HUES64 (cell line): ENCODE results near the gene EEPD1.

ENCODE experiments used
- H3K27ac ChIP-seq: 2 replicates; pipeline ENCODE4 v1.7.0; 2013; ENCODE audit warnings: low read depth, low read length, inconsistent platforms
- H3K27me3 ChIP-seq: 2 replicates; pipeline ENCODE4 v1.6.1; 2013; ENCODE audit warnings: mild to moderate bottlenecking, low read length; ENCODE audit not compliant: insufficient read depth
- H3K36me3 ChIP-seq: 2 replicates; pipeline ENCODE4 v1.6.1; 2013; ENCODE audit warnings: mild to moderate bottlenecking, low read length; ENCODE audit not compliant: insufficient read depth
- H3K4me1 ChIP-seq: 2 replicates; pipeline ENCODE4 v1.6.1; 2013; ENCODE audit warnings: mild to moderate bottlenecking, low read length, moderate library complexity; ENCODE audit not compliant: insufficient read depth
- H3K4me3 ChIP-seq: 2 replicates; pipeline ENCODE4 v1.5.1; 2013; ENCODE audit warnings: mild to moderate bottlenecking, low read length, moderate library complexity
- H3K9ac ChIP-seq: 2 replicates; pipeline ENCODE4 v1.6.1; 2013; ENCODE audit warnings: mild to moderate bottlenecking, low read depth, low read length
- H3K9me3 ChIP-seq: 2 replicates; pipeline ENCODE4 v1.6.1; 2013; ENCODE audit warnings: low read depth, low read length; ENCODE audit not compliant: insufficient read depth
- WGBS: fragments of 150-250, 120-280 bp; methylation state at CpG from one replicate; pipeline ENCODE4 v1.1.7; 2013; ENCODE audit warnings: missing lambda C conversion rate; 5-methylcytosine and 5-hydroxymethylcytosine counted together

EEPD1 gene

DNA sequence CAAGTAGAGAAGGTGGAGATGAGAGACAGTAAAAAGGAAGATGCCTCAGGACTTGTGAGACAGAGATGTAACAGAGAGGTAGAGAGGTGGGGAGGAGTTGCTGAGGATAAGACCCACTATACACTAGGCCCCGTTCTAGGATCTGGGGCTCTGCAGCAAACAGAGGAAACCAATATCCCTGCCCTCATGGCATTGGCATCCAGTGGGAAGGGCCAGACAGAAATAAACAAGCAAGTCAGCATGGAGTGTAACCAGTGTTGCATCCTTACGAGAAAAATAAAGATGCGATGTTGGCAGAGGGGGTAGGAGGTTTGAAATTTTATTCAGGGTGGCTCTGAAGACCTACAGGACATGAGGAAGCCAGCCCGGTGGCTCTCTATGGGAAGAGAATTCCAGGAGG is 22.0 kb upstream of the EEPD1 start:
- Histone ChIP-seq H3K36me3 (no peaks in the 10 kb centered on the region), H3K27ac (no peak overlapping the region), H3K9ac (no peak overlapping the region), H3K4me1 (no peaks in the 10 kb centered on the region), H3K9me3 (no peaks in the 10 kb centered on the region), H3K27me3 (no peaks in the 10 kb centered on the region), H3K4me3 (no peak overlapping the region)
- WGBS: 90% methylated on average over 3 of the region's 4 CpGs

DNA sequence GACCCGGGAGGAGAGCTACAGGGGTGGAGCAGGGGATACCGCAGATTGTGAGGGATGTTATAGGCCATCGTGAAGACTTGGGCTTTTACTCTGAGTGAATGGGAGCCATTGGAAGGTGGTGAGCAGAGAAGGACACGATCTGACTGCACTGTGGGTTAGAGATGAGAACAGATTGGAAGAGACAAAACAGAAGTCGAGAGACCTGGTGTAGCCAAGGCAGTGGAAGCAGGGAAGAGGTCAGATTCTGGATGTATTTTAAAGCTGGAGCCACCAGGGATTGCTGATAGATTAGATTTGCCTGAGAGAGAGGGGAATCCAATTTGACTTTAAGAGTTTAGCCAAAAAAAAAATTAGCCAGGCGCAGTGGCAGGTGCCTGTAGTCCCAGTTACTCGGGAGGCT is 21.6 kb upstream of the EEPD1 start:
- Histone ChIP-seq H3K9me3 (no peaks in the 10 kb centered on the region), H3K9ac (no peak overlapping the region), H3K27ac (no peak overlapping the region), H3K36me3 (no peaks in the 10 kb centered on the region), H3K4me1 (no peaks in the 10 kb centered on the region), H3K27me3 (no peaks in the 10 kb centered on the region), H3K4me3 (no peak overlapping the region)
- WGBS: 92% methylated on average over 6 of the region's 7 CpGs

DNA sequence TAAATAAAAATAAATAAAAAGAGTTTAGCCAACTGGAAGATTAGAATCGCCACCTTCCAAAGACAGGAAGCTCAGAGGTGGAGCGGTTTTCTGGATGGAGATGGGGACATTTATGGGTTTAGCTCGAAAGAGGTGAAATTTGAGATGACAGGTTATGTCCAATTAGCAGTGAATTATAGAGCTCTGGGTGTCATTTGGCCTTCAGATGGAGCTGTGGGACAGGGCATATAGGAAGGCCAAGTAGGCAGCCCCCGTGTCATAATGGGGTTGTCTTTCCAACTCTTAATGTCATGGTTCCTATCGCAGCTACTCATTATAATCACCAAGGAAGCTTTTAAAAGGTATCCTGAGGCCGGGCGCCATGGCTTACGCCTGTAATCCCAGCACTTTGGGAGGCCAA is 21.0 kb upstream of the EEPD1 start:
- 92% methylated on average over 8 of the region's 8 CpGs for WGBS
- H3K9ac ChIP-seq: no peak overlapping the region
- no peak overlapping the region for H3K4me3 ChIP-seq
- H3K9me3 ChIP-seq: no peaks in the 10 kb centered on the region
- no peaks in the 10 kb centered on the region for H3K27me3 ChIP-seq
- H3K4me1 ChIP-seq: no peaks in the 10 kb centered on the region
- no peaks in the 10 kb centered on the region for H3K36me3 ChIP-seq
- no peak overlapping the region for H3K27ac ChIP-seq

DNA sequence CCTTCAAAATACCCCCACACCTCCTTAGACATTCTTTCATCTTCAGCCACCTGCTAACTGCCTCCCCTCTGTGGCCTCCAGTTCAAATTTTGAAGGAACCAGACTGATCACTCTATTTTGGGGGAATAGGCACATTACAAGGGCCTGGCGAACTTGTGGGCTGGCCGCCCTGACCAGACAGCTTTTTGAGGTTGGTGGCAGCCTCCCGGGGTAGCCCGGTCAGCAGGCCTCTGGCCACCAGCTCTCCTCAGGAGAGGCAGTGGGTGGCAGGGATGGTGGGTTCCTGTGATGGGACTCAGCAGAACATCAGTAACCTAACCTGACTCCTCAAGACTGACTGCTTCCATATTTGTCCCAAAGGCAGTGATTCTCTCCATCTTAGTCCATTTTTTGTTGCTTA is 17.4 kb upstream of the EEPD1 start:
- 94% methylated on average over 4 of the region's 4 CpGs for WGBS

DNA sequence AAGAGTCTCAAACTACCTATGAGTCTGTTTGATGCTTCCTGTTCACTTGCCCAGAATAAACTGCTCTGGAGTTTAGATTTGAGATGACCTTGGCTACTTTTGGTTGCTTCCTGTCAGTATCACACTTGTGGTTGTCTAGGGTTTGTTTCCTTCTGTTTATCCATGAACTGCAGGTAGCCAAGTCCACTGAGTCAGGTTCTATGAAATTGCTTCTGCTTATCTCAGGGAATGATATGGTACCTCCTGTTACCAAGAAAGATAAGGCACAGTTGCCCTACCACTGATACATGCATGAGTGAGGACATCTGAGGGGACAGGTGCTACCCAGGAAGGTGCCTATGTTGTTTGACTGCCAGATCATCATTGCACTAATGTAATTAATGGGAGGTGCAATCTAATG is 15.8 kb upstream of the EEPD1 start:
- Histone ChIP-seq H3K36me3 (no peaks in the 10 kb centered on the region), H3K27ac (no peak overlapping the region), H3K4me3 (no peak overlapping the region), H3K4me1 (no peaks in the 10 kb centered on the region), H3K9me3 (no peaks in the 10 kb centered on the region), H3K27me3 (no peaks in the 10 kb centered on the region), H3K9ac (no peak overlapping the region)

More for the DNA sequence above, 17.4 kb upstream of the EEPD1 start:
- H3K27me3 ChIP-seq: no peaks in the 10 kb centered on the region
- no peak overlapping the region for H3K4me3 ChIP-seq
- no peak overlapping the region for H3K9ac ChIP-seq
- no peaks in the 10 kb centered on the region for H3K9me3 ChIP-seq
- no peak overlapping the region for H3K27ac ChIP-seq
- no peaks in the 10 kb centered on the region for H3K36me3 ChIP-seq
- no peaks in the 10 kb centered on the region for H3K4me1 ChIP-seq

GRCh38 chr7:36137754-36138153 is 15.3 kb upstream of the EEPD1 start:
- Histone ChIP-seq H3K4me3 (no peak overlapping the region), H3K36me3 (no peaks in the 10 kb centered on the region), H3K9ac (no peak overlapping the region), H3K4me1 (no peaks in the 10 kb centered on the region), H3K27me3 (no peaks in the 10 kb centered on the region), H3K9me3 (no peaks in the 10 kb centered on the region), H3K27ac (no peak overlapping the region)
- 46% methylated on average over 2 of the region's 2 CpGs for WGBS

GRCh38 chr7:36138209-36138608 is 14.8 kb upstream of the EEPD1 start:
- Histone ChIP-seq H3K9ac (no peak overlapping the region), H3K4me1 (no peaks in the 10 kb centered on the region), H3K4me3 (no peak overlapping the region), H3K27me3 (no peaks in the 10 kb centered on the region), H3K27ac (no peak overlapping the region), H3K9me3 (no peaks in the 10 kb centered on the region), H3K36me3 (no peaks in the 10 kb centered on the region)
- 92% methylated on average over 5 of the region's 5 CpGs for WGBS

GRCh38 chr7:36141351-36141750 is 11.7 kb upstream of the EEPD1 start:
- Histone ChIP-seq H3K27me3 (no peaks in the 10 kb centered on the region), H3K36me3 (no peaks in the 10 kb centered on the region), H3K4me3 (no peak overlapping the region), H3K4me1 (no peaks in the 10 kb centered on the region), H3K9me3 (no peaks in the 10 kb centered on the region), H3K9ac (no peak overlapping the region), H3K27ac (no peak overlapping the region)
- no CpG with 5 or more reads among the region's 1 CpG for WGBS

DNA sequence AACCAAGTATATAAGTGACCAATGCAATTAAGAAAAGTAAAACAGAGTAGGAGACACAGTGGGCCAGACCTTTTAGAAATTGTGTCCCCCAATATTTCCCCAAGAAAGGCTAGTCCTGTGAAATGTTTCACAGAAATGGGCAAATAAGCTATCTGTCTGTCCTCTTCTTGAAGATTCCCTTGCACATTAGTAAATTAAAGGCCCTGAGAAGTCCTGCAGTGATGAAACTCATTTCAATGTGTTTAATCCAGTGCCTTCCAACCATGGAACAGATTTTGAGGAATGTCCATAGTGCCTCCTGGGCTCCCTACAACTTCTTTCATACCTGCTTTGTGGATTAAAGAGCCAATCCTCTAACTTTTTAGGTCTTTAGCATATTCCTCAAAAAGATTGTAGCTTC is 11.2 kb upstream of the EEPD1 start:
- H3K27me3 ChIP-seq: no peaks in the 10 kb centered on the region

DNA sequence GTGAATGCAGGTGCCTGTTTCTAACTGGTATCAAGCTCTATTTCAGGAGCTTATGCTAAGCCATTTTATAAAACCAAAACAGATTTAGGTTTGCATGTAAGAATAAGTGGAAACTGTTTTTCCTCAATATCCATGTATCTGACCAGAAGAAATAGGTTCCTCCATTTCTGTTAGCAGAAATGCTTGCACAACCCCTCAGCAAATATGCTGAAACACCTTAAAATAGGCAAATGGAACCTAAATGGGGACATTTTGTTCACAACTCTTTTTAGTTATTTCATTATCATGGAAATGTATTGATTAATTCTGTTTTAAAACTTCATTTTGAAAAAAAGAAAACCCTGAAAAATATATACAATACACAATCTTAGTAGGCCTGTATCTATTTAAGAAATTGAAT is 8.9 kb upstream of the EEPD1 start:
- Histone ChIP-seq H3K27me3 (no peaks in the 10 kb centered on the region), H3K4me3 (no peak overlapping the region), H3K4me1 (no peaks in the 10 kb centered on the region), H3K27ac (no peak overlapping the region), H3K36me3 (no peaks in the 10 kb centered on the region), H3K9me3 (no peaks in the 10 kb centered on the region), H3K9ac (no peak overlapping the region)

More for the DNA sequence above, 11.2 kb upstream of the EEPD1 start:
- Histone ChIP-seq H3K27ac (no peak overlapping the region), H3K9ac (no peak overlapping the region), H3K36me3 (no peaks in the 10 kb centered on the region), H3K4me1 (no peaks in the 10 kb centered on the region), H3K9me3 (no peaks in the 10 kb centered on the region), H3K4me3 (no peak overlapping the region)

- no peak overlapping the region for H3K9ac ChIP-seq
- H3K4me3 ChIP-seq: no peak overlapping the region
- H3K9me3 ChIP-seq: no peaks in the 10 kb centered on the region
- H3K4me1 ChIP-seq: no peaks in the 10 kb centered on the region
- H3K36me3 ChIP-seq: no peaks in the 10 kb centered on the region
- no peak overlapping the region for H3K27ac ChIP-seq
- H3K27me3 ChIP-seq: no peaks in the 10 kb centered on the region
- WGBS: 90% methylated on average over 1 of the region's 1 CpG
Observed at GRCh38 chr7:36145686-36146085, 7.4 kb upstream of the EEPD1 start.

GRCh38 chr7:36147361-36147760 is 5.7 kb upstream of the EEPD1 start:
- no peaks in the 10 kb centered on the region for H3K27me3 ChIP-seq
- H3K27ac ChIP-seq: no peak overlapping the region
- peaks cover 5% of the 10 kb centered on the region; the same call in 1 of the 2 replicates for H3K4me1 ChIP-seq
- no peaks in the 10 kb centered on the region for H3K36me3 ChIP-seq
- 89% methylated on average over 4 of the region's 4 CpGs for WGBS
- no peak overlapping the region for H3K4me3 ChIP-seq
- H3K9ac ChIP-seq: no peak overlapping the region
- no peaks in the 10 kb centered on the region for H3K9me3 ChIP-seq
